ENCODE results near the gene EGF.

Gene EGF

GRCh38 chr4:109993116-109993515 lies 80.4 kb downstream of the EGF start:
- no peak overlapping the region for H2BK5ac ChIP-seq (ENCODE audit: low read depth, low read length, poor library complexity)
- H3K4me2 ChIP-seq (ENCODE audit: low read length): no peak overlapping the region
- no peak overlapping the region for H2BK12ac ChIP-seq (ENCODE audit: low read length)
- no peaks in the 10 kb centered on the region for H3K27me3 ChIP-seq (ENCODE audit: insufficient read depth, low read length)
- no peak overlapping the region for H3K23ac ChIP-seq (ENCODE audit: low read length)
- no peak overlapping the region for H4K8ac ChIP-seq (ENCODE audit: low read depth, low read length)
- H3K4ac ChIP-seq (ENCODE audit: low read depth, low read length): no peak overlapping the region
- no CpG with 5 or more reads among the region's 4 CpGs for WGBS (ENCODE audit: extremely low coverage, insufficient coverage, insufficient read length)
- no peak overlapping the region for H2AK5ac ChIP-seq (ENCODE audit: low read length)
- H4K12ac ChIP-seq (ENCODE audit: low read depth, low read length): peak overlapping the region; percentile 56
- no peaks in the 10 kb centered on the region for H3K79me2 ChIP-seq (ENCODE audit: control insufficient read depth, insufficient read depth, low read length, poor library complexity)
- H3K14ac ChIP-seq (ENCODE audit: low read length): no peak overlapping the region
- H3K18ac ChIP-seq (ENCODE audit: low read length): no peak overlapping the region
- H2BK120ac ChIP-seq (ENCODE audit: insufficient read depth, low read length, poor library complexity): no peak overlapping the region
- no peaks in the 10 kb centered on the region for H3K9me3 ChIP-seq (ENCODE audit: insufficient read depth, low read depth, low read length)
- no peak overlapping the region for H4K91ac ChIP-seq (ENCODE audit: low read depth, low read length)
- H3K27ac ChIP-seq (ENCODE audit: low read depth, low read length): no peak overlapping the region
- no peaks in the 10 kb centered on the region for H3K79me1 ChIP-seq (ENCODE audit: low read length)
- H3K4me1 ChIP-seq (ENCODE audit: control insufficient read depth in 1 of 2, insufficient read depth in 2 of 2, low read length in 2 of 2): no peaks in the 10 kb centered on the region
- no peak for DNase-seq
- no peaks in the 10 kb centered on the region for H3K36me3 ChIP-seq (ENCODE audit: control insufficient read depth in 1 of 2, insufficient read depth in 2 of 2, low read length in 2 of 2)
- no peak overlapping the region for H2AFZ ChIP-seq (ENCODE audit: insufficient read depth, low read length, poor library complexity)
- H3K4me3 ChIP-seq (ENCODE audit: low read depth, low read length): no peak overlapping the region
- no peak overlapping the region for H3K9ac ChIP-seq (ENCODE audit: low read length)

- H3K23ac ChIP-seq (ENCODE audit: low read length): no peak overlapping the region
- H2AFZ ChIP-seq (ENCODE audit: insufficient read depth, low read length, poor library complexity): no peak overlapping the region
- no peak overlapping the region for H3K14ac ChIP-seq (ENCODE audit: low read length)
- no peaks in the 10 kb centered on the region for H3K4me1 ChIP-seq (ENCODE audit: control insufficient read depth in 1 of 2, insufficient read depth in 2 of 2, low read length in 2 of 2)
- H2BK120ac ChIP-seq (ENCODE audit: insufficient read depth, low read length, poor library complexity): no peak overlapping the region
- H2BK12ac ChIP-seq (ENCODE audit: low read length): no peak overlapping the region
- no peaks in the 10 kb centered on the region for H3K79me1 ChIP-seq (ENCODE audit: low read length)
- no peak overlapping the region for H3K4ac ChIP-seq (ENCODE audit: low read depth, low read length)
- H3K9me3 ChIP-seq (ENCODE audit: insufficient read depth, low read depth, low read length): no peaks in the 10 kb centered on the region
- no peaks in the 10 kb centered on the region for H3K27me3 ChIP-seq (ENCODE audit: insufficient read depth, low read length)
- no peak overlapping the region for H3K9ac ChIP-seq (ENCODE audit: low read length)
- DNase-seq: no peak
- no peak overlapping the region for H4K8ac ChIP-seq (ENCODE audit: low read depth, low read length)
- no peak overlapping the region for H4K91ac ChIP-seq (ENCODE audit: low read depth, low read length)
- H3K27ac ChIP-seq (ENCODE audit: low read depth, low read length): no peak overlapping the region
- H4K12ac ChIP-seq (ENCODE audit: low read depth, low read length): no peak overlapping the region
- no peaks in the 10 kb centered on the region for H3K79me2 ChIP-seq (ENCODE audit: control insufficient read depth, insufficient read depth, low read length, poor library complexity)
- H3K4me3 ChIP-seq (ENCODE audit: low read depth, low read length): no peak overlapping the region
- no peak overlapping the region for H3K4me2 ChIP-seq (ENCODE audit: low read length)
- WGBS (ENCODE audit: extremely low coverage, insufficient coverage, insufficient read length): no CpG with 5 or more reads among the region's 4 CpGs
- H3K36me3 ChIP-seq (ENCODE audit: control insufficient read depth in 1 of 2, insufficient read depth in 2 of 2, low read length in 2 of 2): no peaks in the 10 kb centered on the region
- no peak overlapping the region for H3K18ac ChIP-seq (ENCODE audit: low read length)
- H2AK5ac ChIP-seq (ENCODE audit: low read length): no peak overlapping the region
- H2BK5ac ChIP-seq (ENCODE audit: low read depth, low read length, poor library complexity): no peak overlapping the region
These were observed 81.7 kb downstream of the EGF start for GRCh38 chr4:109994415-109994827.

DNA sequence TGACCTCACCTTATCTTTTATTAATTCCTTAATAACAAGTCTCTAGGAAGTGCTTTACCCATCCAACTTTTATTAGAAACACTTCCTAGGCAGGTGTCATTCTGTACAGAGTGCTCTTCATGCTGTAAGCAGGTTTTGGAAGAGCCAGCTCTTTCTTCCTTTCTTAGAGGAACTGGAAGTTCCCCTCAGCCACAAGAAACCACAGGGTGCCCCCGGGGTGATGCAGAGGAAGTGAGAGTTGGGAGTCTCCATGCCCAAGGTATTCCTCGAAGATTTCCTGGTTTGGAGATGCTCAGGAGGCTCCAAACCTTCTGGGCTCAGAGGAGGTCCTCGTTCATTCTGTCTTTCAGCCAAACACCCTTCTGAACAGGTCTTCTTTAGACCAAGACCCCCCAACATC lies 83.8 kb downstream of the EGF start:
- H2BK5ac ChIP-seq (ENCODE audit: low read depth, low read length, poor library complexity): no peak overlapping the region
- H3K27me3 ChIP-seq (ENCODE audit: insufficient read depth, low read length): no peaks in the 10 kb centered on the region
- H3K4me1 ChIP-seq (ENCODE audit: control insufficient read depth in 1 of 2, insufficient read depth in 2 of 2, low read length in 2 of 2): no peaks in the 10 kb centered on the region
- H4K91ac ChIP-seq (ENCODE audit: low read depth, low read length): no peak overlapping the region
- H3K18ac ChIP-seq (ENCODE audit: low read length): no peak overlapping the region
- H3K27ac ChIP-seq (ENCODE audit: low read depth, low read length): no peak overlapping the region
- H3K9ac ChIP-seq (ENCODE audit: low read length): no peak overlapping the region
- H2BK12ac ChIP-seq (ENCODE audit: low read length): no peak overlapping the region
- no peak overlapping the region for H3K14ac ChIP-seq (ENCODE audit: low read length)
- no peak overlapping the region for H2BK120ac ChIP-seq (ENCODE audit: insufficient read depth, low read length, poor library complexity)
- no peaks in the 10 kb centered on the region for H3K9me3 ChIP-seq (ENCODE audit: insufficient read depth, low read depth, low read length)
- H2AFZ ChIP-seq (ENCODE audit: insufficient read depth, low read length, poor library complexity): no peak overlapping the region
- H3K79me2 ChIP-seq (ENCODE audit: control insufficient read depth, insufficient read depth, low read length, poor library complexity): no peaks in the 10 kb centered on the region
- no peaks in the 10 kb centered on the region for H3K36me3 ChIP-seq (ENCODE audit: control insufficient read depth in 1 of 2, insufficient read depth in 2 of 2, low read length in 2 of 2)
- H3K4me3 ChIP-seq (ENCODE audit: low read depth, low read length): no peak overlapping the region
- H3K23ac ChIP-seq (ENCODE audit: low read length): no peak overlapping the region
- H3K79me1 ChIP-seq (ENCODE audit: low read length): no peaks in the 10 kb centered on the region
- H4K8ac ChIP-seq (ENCODE audit: low read depth, low read length): no peak overlapping the region
- no peak overlapping the region for H2AK5ac ChIP-seq (ENCODE audit: low read length)
- no peak overlapping the region for H3K4ac ChIP-seq (ENCODE audit: low read depth, low read length)
- WGBS (ENCODE audit: extremely low coverage, insufficient coverage, insufficient read length): no CpG with 5 or more reads among the region's 3 CpGs
- no peak overlapping the region for H3K4me2 ChIP-seq (ENCODE audit: low read length)
- H4K12ac ChIP-seq (ENCODE audit: low read depth, low read length): no peak overlapping the region
- no peak for DNase-seq

DNA sequence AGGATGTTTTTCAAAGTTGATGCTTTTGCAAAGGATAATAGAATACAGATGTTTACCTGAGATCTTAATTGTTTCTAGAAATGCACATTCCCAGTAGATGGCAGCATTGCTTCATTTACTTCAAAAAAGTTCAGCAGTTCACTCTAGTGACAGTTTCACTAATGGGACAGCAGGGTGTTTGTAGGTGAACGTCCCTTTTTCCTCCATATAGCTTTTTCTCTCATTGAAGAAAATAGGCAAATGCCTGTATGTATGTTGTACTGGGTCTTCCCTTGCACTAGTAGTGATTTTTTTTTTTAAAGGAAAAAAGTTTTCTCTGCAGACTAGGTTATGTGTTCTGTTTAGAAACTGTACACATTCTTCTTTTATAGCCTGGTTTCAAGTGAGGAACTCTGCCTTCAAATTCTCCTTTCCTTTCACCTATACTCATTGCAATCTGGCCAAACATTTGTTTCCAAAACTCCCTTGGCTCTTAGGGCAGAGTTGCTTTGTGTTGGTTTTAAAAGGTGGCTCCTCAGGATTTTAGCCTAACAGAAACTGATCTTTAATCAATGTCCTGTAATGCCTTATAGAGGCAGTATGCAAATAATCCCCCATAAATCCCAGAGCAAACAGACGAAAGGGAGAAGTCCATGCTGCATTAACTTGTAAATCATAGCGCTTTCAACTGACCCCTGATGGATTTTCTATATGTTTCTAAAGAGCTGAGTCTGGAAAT lies 86.3 kb downstream of the EGF start:
- Histone ChIP-seq H4K91ac (ENCODE audit: low read depth, low read length) (no peak overlapping the region), H2AK5ac (ENCODE audit: low read length) (no peak overlapping the region), H3K4me1 (ENCODE audit: control insufficient read depth in 1 of 2, insufficient read depth in 2 of 2, low read length in 2 of 2) (no peaks in the 10 kb centered on the region), H4K12ac (ENCODE audit: low read depth, low read length) (no peak overlapping the region), H3K36me3 (ENCODE audit: control insufficient read depth in 1 of 2, insufficient read depth in 2 of 2, low read length in 2 of 2) (no peaks in the 10 kb centered on the region), H2BK120ac (ENCODE audit: insufficient read depth, low read length, poor library complexity) (no peak overlapping the region), H3K9ac (ENCODE audit: low read length) (no peak overlapping the region), H3K23ac (ENCODE audit: low read length) (no peak overlapping the region), H4K8ac (ENCODE audit: low read depth, low read length) (no peak overlapping the region), H3K79me2 (ENCODE audit: control insufficient read depth, insufficient read depth, low read length, poor library complexity) (no peaks in the 10 kb centered on the region), H3K18ac (ENCODE audit: low read length) (no peak overlapping the region), H3K27me3 (ENCODE audit: insufficient read depth, low read length) (no peaks in the 10 kb centered on the region), H2AFZ (ENCODE audit: insufficient read depth, low read length, poor library complexity) (no peak overlapping the region), H2BK5ac (ENCODE audit: low read depth, low read length, poor library complexity) (no peak overlapping the region), H3K4ac (ENCODE audit: low read depth, low read length) (no peak overlapping the region), H3K79me1 (ENCODE audit: low read length) (no peaks in the 10 kb centered on the region), H3K14ac (ENCODE audit: low read length) (no peak overlapping the region), H3K9me3 (ENCODE audit: insufficient read depth, low read depth, low read length) (no peaks in the 10 kb centered on the region), H3K27ac (ENCODE audit: low read depth, low read length) (no peak overlapping the region), H3K4me3 (ENCODE audit: low read depth, low read length) (no peak overlapping the region), H2BK12ac (ENCODE audit: low read length) (no peak overlapping the region), H3K4me2 (ENCODE audit: low read length) (no peak overlapping the region)
- DNase-seq: peak; percentile 24 to 93
- no CpG with 5 or more reads among the region's 3 CpGs for WGBS (ENCODE audit: extremely low coverage, insufficient coverage, insufficient read length)

Measured in trophoblast cell (in vitro differentiated cells and primary cell).